K562 (cell line): ENCODE measurements around the gene CASP2. TPM values are rescaled to one million over a fixed set of nuclear protein-coding genes. Genes with fewer than 3 reads are reported as not detected.
A peak's percentile ranks its signal among the peaks of the same experiment; 100 is the strongest.

ENCODE experiments used
- ARID3A ChIP-seq: IDR thresholded peaks from 2 replicates; pipeline ENCODE4 v1.6.1; 2012; ENCODE audit warnings: low read depth, low read length, improper control_type of control experiment, borderline replicate concordance
- CHCHD3 ChIP-seq: fragments of 250-450 bp; sonication (Bioruptor Pico); IDR thresholded peaks from 2 replicates; pipeline ENCODE4 v2.1.2; 2022; ENCODE audit warnings: mild to moderate bottlenecking
- DNMT1 ChIP-seq: fragments of 450-650 bp; IDR thresholded peaks from 2 replicates; pipeline ENCODE4 v1.6.1; 2016; ENCODE audit warnings: antibody characterized with exemption, mild to moderate bottlenecking
- EP300 ChIP-seq: IDR thresholded peaks from 2 replicates; pipeline ENCODE4 v1.6.1; 2012; ENCODE audit warnings: low read length, improper control_type of control experiment
- GABPB2 ChIP-seq: fragments of 250-450 bp; sonication (Bioruptor Pico); conservative IDR thresholded peaks from 2 replicates; pipeline ENCODE4 v1.5.1; 2021; ENCODE audit warnings: mild to moderate bottlenecking
- GATA2 ChIP-seq: sonication (generic); formaldehyde crosslinking; IDR thresholded peaks from 2 replicates; pipeline ENCODE4 v1.4.0; 2020; ENCODE audit warnings: mild to moderate bottlenecking, missing genetic modification reagents
- GTF2E2 ChIP-seq: fragments of 200-800 bp; sonication (Bioruptor generic); IDR thresholded peaks from 2 replicates; pipeline ENCODE4 v1.6.1; 2016; ENCODE audit warnings: missing genetic modification characterization, missing compliant biosample characterization
- HDAC6 ChIP-seq: IDR thresholded peaks from 2 replicates; pipeline ENCODE4 v1.6.1; 2012; ENCODE audit warnings: low read depth, mild to moderate bottlenecking, control low read depth, inconsistent platforms, low read length, moderate library complexity
- KHSRP ChIP-seq: fragments of 450-650 bp; IDR thresholded peaks from 2 replicates; pipeline ENCODE4 v1.6.1; 2017
- MCM7 ChIP-seq, 2 experiments: fragments of 450-650 bp; IDR thresholded peaks; 2 replicates each; pipeline ENCODE4 v1.6.1; 2016 to 2018
- MTA3 ChIP-seq: fragments of 450-650 bp; formaldehyde crosslinking; IDR thresholded peaks from 2 replicates; pipeline ENCODE4 v1.6.1; 2017; ENCODE audit warnings: mild to moderate bottlenecking, borderline replicate concordance
- NCOA4 ChIP-seq: fragments of 450-650 bp; IDR thresholded peaks from 2 replicates; pipeline ENCODE4 v1.6.1; 2018; ENCODE audit warnings: mild to moderate bottlenecking; ENCODE audit not compliant: partially characterized antibody
- NELFE ChIP-seq: IDR thresholded peaks from 2 replicates; pipeline ENCODE4 v1.6.1; 2011; ENCODE audit warnings: mild to moderate bottlenecking; ENCODE audit not compliant: insufficient read depth, insufficient read length
- PATZ1 ChIP-seq: fragments of 250-450 bp; sonication (Bioruptor Pico); IDR thresholded peaks from 2 replicates; pipeline ENCODE4 v1.5.0; 2020; ENCODE audit warnings: mild to moderate bottlenecking, borderline replicate concordance
- RAD51 ChIP-seq: fragments of 450-650 bp; IDR thresholded peaks from 2 replicates; pipeline ENCODE4 v1.7.1; 2016; ENCODE audit warnings: low read depth, mild to moderate bottlenecking, borderline replicate concordance
- SOX6 ChIP-seq: fragments of 450-650 bp; IDR thresholded peaks from 2 replicates; pipeline ENCODE4 v1.6.1; 2014; ENCODE audit warnings: mild to moderate bottlenecking
- THRAP3 ChIP-seq: fragments of 450-650 bp; IDR thresholded peaks from 2 replicates; pipeline ENCODE4 v1.6.1; 2016; ENCODE audit warnings: mild to moderate bottlenecking, inconsistent platforms, borderline replicate concordance
- XRCC5 ChIP-seq: fragments of 200-400 bp; formaldehyde crosslinking; IDR thresholded peaks from 2 replicates; pipeline ENCODE4 v1.6.1; 2017; ENCODE audit warnings: low read depth, mild to moderate bottlenecking, low read length
- ZFP36 ChIP-seq: fragments of 150-350 bp; IDR thresholded peaks from 2 replicates; pipeline ENCODE4 v1.6.1; 2018; ENCODE audit warnings: low read length, low read depth; ENCODE audit not compliant: partially characterized antibody
- ZNF347 ChIP-seq: fragments of 450-650 bp; formaldehyde crosslinking; IDR thresholded peaks from 2 replicates; pipeline ENCODE4 v1.4.0; 2020; ENCODE audit warnings: low read depth, mild to moderate bottlenecking, moderate library complexity
- polyA plus RNA-seq, 8 experiments: library from polyadenylated mRNA; depleted of rRNA in 4 of 8; stranded (reverse) in 5 of 8; unstranded in 3 of 8; fragments of >200 nt; fragmentation: Nextera tagmentation in 2 of 8; fragmentation: Illumina TruSeq in 1 of 8; extraction: Ambion mirVana in 2 of 8; extraction: Trizol in 1 of 8; gene quantifications; 2 replicates each; pipeline versions ENCODE4 v1.2.1 to v1.2.3, GENCODE V29; 2011 to 2014; ENCODE audit warnings: inconsistent platforms in 1 of 8, missing spikeins in 1 of 8
- total RNA-seq, 7 experiments: library from RNA; depleted of rRNA in 6 of 7; stranded (reverse); fragments of >200 nt in 6 of 7; fragmentation: Illumina TruSeq in 2 of 7; extraction: Trizol in 2 of 7; gene quantifications; 2 replicates each; pipeline versions ENCODE4 v1.2.1 to v1.2.3, GENCODE V29; 2011 to 2021; ENCODE audit warnings: low replicate concordance in 1 of 7
- TF ChIP-seq, protein P1 (sequence below): sonication (generic); formaldehyde crosslinking; IDR thresholded peaks from 2 replicates; pipeline ENCODE4 v1.8.0; 2022; ENCODE audit warnings: mild to moderate bottlenecking, missing genetic modification reagents, borderline replicate concordance

The CASP2 gene
- total and polyA plus RNA-seq, 9 of the 15 experiments (the other 6 are each of a cell fraction or from before 2014, with no cell fraction given) = 18.8 to 64.9 (median 24.1) TPM

DNA sequence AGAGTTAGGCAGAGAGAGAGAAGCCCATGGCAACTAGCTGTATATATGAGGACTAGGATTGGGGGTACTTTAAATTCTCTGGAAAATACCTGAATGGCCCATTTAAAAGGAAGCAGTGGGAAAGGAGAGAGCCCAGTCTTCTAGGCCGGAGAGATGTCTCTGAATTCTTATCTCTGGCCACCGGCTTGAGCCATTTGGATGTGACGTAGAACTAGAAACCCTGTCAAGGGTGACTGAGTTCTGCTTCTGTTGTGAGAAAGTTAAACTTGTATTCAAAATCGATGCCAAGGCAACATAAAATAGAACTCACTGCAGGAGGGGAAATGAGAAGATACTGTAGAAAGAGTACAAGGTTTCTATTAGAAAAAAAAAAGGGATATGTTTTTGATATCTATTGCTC, 31.2 kb upstream of the CASP2 start (continued):
- TF ChIP-seq RAD51 = no peak
- TF ChIP-seq, protein P1, sequence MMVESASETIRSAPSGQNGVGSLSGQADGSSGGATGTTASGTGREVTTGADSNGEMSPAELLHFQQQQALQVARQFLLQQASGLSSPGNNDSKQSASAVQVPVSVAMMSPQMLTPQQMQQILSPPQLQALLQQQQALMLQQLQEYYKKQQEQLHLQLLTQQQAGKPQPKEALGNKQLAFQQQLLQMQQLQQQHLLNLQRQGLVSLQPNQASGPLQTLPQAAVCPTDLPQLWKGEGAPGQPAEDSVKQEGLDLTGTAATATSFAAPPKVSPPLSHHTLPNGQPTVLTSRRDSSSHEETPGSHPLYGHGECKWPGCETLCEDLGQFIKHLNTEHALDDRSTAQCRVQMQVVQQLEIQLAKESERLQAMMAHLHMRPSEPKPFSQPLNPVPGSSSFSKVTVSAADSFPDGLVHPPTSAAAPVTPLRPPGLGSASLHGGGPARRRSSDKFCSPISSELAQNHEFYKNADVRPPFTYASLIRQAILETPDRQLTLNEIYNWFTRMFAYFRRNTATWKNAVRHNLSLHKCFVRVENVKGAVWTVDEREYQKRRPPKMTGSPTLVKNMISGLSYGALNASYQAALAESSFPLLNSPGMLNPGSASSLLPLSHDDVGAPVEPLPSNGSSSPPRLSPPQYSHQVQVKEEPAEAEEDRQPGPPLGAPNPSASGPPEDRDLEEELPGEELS = no peak
- no peak for TF ChIP-seq NELFE
- no peak for TF ChIP-seq THRAP3
- TF ChIP-seq MCM7 (IDR thresholded peaks at IDR 0.05) = no peak
- TF ChIP-seq KHSRP = 0 out of 2 replicates have a peak, but pooled peaks have one; percentile 42
- no peak for TF ChIP-seq CHCHD3
- TF ChIP-seq SOX6 = no peak
- TF ChIP-seq PATZ1 = no peak
- TF ChIP-seq ZFP36 = no peak
- TF ChIP-seq GATA2 (CRISPR knock-in tag) = peak; percentile 39; the same call in 1 of the 2 replicates
- TF ChIP-seq MTA3 = no peak; the same call in 1 of the 2 replicates
- TF ChIP-seq ARID3A = no peak
- peak; percentile 68; the same call in 1 of the 2 replicates for TF ChIP-seq EP300
- 0 out of 2 replicates have a peak, but pooled peaks have one; percentile 14 for TF ChIP-seq DNMT1
- no peak for TF ChIP-seq GABPB2
- no peak for TF ChIP-seq XRCC5
- TF ChIP-seq GTF2E2 (tag) = no peak
- TF ChIP-seq NCOA4 = no peak
- TF ChIP-seq ZNF347 (CRISPR knock-in tag) = no peak
- TF ChIP-seq HDAC6 = no peak
